ENCODE data around the gene PLIN4.

DNA sequence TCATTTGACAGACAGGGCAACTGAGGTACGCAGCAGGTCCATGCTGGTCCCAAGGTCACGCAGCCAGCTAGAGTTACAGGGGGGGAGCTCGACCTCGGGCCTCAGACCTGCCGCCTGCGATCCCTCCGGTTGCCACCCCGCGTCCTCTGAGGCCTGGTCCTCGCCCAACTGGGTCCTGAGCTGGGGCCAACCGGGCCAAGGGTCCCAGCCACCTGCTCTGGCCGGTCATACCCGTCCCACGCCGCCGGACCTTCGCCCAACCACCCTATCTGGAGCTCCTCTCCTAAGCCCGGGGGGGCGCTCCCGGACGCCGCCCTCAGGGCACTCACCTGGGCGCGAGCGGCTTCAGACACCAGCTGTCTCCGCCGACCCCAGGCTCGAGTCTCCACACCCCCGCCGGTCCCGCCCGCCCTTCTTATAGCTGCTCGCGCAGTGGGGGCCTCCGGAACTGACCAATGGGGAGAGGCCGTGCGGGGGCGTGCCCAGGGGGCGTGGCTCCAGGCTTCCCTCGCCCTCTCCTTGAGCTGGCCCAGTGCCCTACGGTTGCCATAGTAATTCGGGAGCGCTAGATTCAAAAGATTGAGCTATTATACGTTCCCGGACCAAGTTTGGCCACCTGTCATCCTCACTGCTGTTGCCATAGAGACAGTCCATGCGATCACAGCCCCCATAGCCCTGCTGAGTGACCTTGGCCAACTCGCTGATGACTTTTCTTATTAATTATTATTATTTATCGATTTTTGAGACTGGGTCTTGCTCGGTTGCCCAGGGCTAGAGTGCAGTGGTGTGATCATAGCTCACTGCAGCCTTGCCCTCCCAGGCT, 16.8 kb upstream of the PLIN4 start, which contains the start of gene PLIN5:
- TF ChIP-seq, protein P1, sequence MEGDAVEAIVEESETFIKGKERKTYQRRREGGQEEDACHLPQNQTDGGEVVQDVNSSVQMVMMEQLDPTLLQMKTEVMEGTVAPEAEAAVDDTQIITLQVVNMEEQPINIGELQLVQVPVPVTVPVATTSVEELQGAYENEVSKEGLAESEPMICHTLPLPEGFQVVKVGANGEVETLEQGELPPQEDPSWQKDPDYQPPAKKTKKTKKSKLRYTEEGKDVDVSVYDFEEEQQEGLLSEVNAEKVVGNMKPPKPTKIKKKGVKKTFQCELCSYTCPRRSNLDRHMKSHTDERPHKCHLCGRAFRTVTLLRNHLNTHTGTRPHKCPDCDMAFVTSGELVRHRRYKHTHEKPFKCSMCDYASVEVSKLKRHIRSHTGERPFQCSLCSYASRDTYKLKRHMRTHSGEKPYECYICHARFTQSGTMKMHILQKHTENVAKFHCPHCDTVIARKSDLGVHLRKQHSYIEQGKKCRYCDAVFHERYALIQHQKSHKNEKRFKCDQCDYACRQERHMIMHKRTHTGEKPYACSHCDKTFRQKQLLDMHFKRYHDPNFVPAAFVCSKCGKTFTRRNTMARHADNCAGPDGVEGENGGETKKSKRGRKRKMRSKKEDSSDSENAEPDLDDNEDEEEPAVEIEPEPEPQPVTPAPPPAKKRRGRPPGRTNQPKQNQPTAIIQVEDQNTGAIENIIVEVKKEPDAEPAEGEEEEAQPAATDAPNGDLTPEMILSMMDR (conservative IDR thresholded peaks at IDR 0.05 in 1 of 2, IDR thresholded peaks at IDR 0.05 in 1 of 2; ENCODE audit: low read depth in 1 of 2, low read length in 2 of 2), result no peak
- TF ChIP-seq EZH2 (IDR thresholded peaks at IDR 0.05; ENCODE audit: low read length, missing control alignments), result no peak
